Liver (tissue), 3 donors: ENCODE measurements around the gene OR1L6.

Experiments
- FOXA1 ChIP-seq: IDR thresholded peaks from 2 replicates; pipeline ENCODE4 v1.6.1; 2016; ENCODE audit warnings: antibody characterized with exemption
- GABPA ChIP-seq, 2 donors: IDR thresholded peaks in 1 of 2; conservative IDR thresholded peaks in 1 of 2; 2 replicates each; pipeline ENCODE4 v1.6.1; 2016; ENCODE audit warnings: antibody characterized with exemption in 2 of 2, mild to moderate bottlenecking in 1 of 2, moderate library complexity in 1 of 2
- HNF4G ChIP-seq: IDR thresholded peaks from 2 replicates; pipeline ENCODE4 v1.6.1; 2016; ENCODE audit warnings: antibody characterized with exemption
- JUND ChIP-seq, 2 donors: IDR thresholded peaks; 2 replicates each; pipeline ENCODE4 v1.6.1; 2016; ENCODE audit warnings: antibody characterized with exemption in 2 of 2
- RXRA ChIP-seq, 2 donors: IDR thresholded peaks; 2 replicates each; pipeline ENCODE4 v1.6.1; 2017 to 2018; ENCODE audit warnings: antibody characterized with exemption in 2 of 2, mild to moderate bottlenecking in 1 of 2
- SP1 ChIP-seq: IDR thresholded peaks from 2 replicates; pipeline ENCODE4 v1.6.1; 2018; ENCODE audit warnings: antibody characterized with exemption, mild to moderate bottlenecking
- TAF1 ChIP-seq: conservative IDR thresholded peaks from 2 replicates; pipeline ENCODE4 v1.6.1; 2016; ENCODE audit warnings: antibody characterized with exemption, mild to moderate bottlenecking
- YY1 ChIP-seq: IDR thresholded peaks from 2 replicates; pipeline ENCODE4 v1.6.1; 2016; ENCODE audit warnings: antibody characterized with exemption, mild to moderate bottlenecking
- TF ChIP-seq, protein P1 (sequence below): fragments of 150-350 bp; IDR thresholded peaks from 2 replicates; pipeline ENCODE4 v1.5.1; 2017; ENCODE audit warnings: improper control_type of control experiment, low read depth, low read length; ENCODE audit not compliant: missing input control
- TF ChIP-seq, protein P2 (sequence below): IDR thresholded peaks from 2 replicates; pipeline ENCODE4 v1.6.1; 2016; ENCODE audit warnings: antibody characterized with exemption
- TF ChIP-seq, protein P3 (sequence below): IDR thresholded peaks from 2 replicates; pipeline ENCODE4 v1.6.1; 2016; ENCODE audit warnings: antibody characterized with exemption
- TF ChIP-seq, protein P4 (sequence below): IDR thresholded peaks from 2 replicates; pipeline ENCODE4 v1.6.1; 2016; ENCODE audit warnings: antibody characterized with exemption
- TF ChIP-seq, protein P5 (sequence below): IDR thresholded peaks from 2 replicates; pipeline ENCODE4 v1.6.1; 2016; ENCODE audit warnings: antibody characterized with exemption, mild to moderate bottlenecking
- donor health status: healthy.
- donor health status: healthy.

DNA sequence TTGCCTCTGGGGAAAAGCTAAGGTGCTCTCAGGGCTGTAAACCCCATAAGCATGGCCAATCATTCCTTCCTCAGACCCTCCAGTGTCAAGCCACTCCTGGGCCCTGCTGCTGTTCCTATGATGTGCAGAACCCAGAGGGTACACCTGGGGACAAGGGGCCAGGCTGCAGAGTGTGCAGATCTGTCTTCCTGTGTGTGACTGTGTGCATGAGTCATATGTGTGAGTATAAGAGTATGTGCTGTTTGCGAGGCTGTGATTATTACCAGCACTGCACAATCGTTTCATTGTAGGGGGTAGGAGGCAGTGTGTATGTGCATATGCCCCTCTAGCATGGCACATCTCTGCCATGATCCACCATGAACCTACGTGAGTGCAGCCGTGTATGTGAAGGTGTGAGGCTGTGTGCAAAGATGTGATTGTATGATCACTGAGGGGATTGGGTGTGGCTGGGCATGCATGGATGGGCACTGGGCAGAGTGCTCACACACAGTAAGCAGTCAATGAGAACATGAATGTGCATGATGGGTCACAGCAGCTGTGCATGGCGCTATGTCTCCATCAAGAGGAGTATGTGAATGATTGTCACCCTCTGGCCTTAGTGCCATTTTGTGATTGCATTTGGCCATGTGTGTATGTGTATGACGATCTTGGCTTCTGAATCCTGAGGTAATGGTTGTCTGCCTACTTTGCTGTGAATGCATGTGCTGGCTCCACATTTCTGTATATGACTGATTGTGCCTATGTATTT, 55.4 kb downstream of the OR1L6 start:
- TF ChIP-seq, protein P1, sequence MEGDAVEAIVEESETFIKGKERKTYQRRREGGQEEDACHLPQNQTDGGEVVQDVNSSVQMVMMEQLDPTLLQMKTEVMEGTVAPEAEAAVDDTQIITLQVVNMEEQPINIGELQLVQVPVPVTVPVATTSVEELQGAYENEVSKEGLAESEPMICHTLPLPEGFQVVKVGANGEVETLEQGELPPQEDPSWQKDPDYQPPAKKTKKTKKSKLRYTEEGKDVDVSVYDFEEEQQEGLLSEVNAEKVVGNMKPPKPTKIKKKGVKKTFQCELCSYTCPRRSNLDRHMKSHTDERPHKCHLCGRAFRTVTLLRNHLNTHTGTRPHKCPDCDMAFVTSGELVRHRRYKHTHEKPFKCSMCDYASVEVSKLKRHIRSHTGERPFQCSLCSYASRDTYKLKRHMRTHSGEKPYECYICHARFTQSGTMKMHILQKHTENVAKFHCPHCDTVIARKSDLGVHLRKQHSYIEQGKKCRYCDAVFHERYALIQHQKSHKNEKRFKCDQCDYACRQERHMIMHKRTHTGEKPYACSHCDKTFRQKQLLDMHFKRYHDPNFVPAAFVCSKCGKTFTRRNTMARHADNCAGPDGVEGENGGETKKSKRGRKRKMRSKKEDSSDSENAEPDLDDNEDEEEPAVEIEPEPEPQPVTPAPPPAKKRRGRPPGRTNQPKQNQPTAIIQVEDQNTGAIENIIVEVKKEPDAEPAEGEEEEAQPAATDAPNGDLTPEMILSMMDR, result no peak
- TF ChIP-seq JUND (IDR thresholded peaks at IDR 0.05) (no peak), YY1 (no peak), GABPA (IDR thresholded peaks at IDR 0.05 in 1 of 2, conservative IDR thresholded peaks at IDR 0.05 in 1 of 2) (no peak), FOXA1 (no peak), TAF1 (no peak), HNF4G (no peak), RXRA (IDR thresholded peaks at IDR 0.05) (no peak), SP1 (no peak)
- TF ChIP-seq, protein P2, sequence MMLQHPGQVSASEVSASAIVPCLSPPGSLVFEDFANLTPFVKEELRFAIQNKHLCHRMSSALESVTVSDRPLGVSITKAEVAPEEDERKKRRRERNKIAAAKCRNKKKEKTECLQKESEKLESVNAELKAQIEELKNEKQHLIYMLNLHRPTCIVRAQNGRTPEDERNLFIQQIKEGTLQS, result no peak
- TF ChIP-seq, protein P3, sequence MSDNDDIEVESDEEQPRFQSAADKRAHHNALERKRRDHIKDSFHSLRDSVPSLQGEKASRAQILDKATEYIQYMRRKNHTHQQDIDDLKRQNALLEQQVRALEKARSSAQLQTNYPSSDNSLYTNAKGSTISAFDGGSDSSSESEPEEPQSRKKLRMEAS, result no peak
- TF ChIP-seq, protein P4, sequence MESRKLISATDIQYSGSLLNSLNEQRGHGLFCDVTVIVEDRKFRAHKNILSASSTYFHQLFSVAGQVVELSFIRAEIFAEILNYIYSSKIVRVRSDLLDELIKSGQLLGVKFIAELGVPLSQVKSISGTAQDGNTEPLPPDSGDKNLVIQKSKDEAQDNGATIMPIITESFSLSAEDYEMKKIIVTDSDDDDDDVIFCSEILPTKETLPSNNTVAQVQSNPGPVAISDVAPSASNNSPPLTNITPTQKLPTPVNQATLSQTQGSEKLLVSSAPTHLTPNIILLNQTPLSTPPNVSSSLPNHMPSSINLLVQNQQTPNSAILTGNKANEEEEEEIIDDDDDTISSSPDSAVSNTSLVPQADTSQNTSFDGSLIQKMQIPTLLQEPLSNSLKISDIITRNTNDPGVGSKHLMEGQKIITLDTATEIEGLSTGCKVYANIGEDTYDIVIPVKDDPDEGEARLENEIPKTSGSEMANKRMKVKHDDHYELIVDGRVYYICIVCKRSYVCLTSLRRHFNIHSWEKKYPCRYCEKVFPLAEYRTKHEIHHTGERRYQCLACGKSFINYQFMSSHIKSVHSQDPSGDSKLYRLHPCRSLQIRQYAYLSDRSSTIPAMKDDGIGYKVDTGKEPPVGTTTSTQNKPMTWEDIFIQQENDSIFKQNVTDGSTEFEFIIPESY, result no peak
- TF ChIP-seq, protein P5, sequence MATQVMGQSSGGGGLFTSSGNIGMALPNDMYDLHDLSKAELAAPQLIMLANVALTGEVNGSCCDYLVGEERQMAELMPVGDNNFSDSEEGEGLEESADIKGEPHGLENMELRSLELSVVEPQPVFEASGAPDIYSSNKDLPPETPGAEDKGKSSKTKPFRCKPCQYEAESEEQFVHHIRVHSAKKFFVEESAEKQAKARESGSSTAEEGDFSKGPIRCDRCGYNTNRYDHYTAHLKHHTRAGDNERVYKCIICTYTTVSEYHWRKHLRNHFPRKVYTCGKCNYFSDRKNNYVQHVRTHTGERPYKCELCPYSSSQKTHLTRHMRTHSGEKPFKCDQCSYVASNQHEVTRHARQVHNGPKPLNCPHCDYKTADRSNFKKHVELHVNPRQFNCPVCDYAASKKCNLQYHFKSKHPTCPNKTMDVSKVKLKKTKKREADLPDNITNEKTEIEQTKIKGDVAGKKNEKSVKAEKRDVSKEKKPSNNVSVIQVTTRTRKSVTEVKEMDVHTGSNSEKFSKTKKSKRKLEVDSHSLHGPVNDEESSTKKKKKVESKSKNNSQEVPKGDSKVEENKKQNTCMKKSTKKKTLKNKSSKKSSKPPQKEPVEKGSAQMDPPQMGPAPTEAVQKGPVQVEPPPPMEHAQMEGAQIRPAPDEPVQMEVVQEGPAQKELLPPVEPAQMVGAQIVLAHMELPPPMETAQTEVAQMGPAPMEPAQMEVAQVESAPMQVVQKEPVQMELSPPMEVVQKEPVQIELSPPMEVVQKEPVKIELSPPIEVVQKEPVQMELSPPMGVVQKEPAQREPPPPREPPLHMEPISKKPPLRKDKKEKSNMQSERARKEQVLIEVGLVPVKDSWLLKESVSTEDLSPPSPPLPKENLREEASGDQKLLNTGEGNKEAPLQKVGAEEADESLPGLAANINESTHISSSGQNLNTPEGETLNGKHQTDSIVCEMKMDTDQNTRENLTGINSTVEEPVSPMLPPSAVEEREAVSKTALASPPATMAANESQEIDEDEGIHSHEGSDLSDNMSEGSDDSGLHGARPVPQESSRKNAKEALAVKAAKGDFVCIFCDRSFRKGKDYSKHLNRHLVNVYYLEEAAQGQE, result no peak
